ENCODE measurements around the gene GINS2.
A peak's percentile ranks its signal among the peaks of the same experiment; 100 is the strongest.

Gene GINS2

DNA sequence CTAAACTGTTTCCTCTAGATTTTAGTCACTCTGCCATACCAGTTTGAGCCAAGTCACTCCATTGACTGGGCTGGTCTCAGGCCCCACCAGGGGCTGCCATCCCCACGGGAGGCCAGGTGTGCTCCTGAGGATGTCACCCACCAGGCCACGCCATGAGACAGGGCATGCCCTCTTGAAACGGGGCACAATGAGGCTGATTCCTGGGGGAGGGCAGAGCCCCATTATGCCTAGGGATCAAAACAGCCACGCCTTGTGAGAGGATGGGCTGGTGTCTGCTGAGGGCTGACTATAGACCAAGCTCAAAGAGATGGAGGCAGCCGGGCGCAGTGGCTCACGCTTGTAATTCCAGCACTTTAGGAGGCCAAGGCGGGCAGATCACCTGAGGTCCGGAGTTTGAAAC is 21.5 kb downstream of the GINS2 start:
- no peak for DNase-seq

DNA sequence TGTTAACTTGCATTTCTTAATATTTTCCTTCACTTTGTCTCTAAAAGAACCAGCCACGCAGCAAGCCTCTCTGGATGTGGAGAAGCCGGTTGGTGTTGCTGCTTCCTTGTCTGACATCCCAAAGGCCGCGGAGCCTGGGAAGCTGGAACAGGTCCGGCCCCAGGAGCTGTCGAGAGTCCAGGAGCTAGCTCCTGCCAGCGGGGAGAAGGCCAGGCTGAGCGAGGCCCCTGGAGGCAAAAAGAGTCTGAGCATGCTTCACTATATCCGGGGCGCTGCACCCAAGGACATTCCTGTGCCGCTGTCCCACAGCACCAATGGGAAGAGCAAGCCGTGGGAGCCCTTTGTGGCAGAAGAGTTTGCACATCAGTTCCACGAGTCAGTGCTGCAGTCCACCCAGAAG is 22.8 kb downstream of the GINS2 start:
- DNase-seq = no peak

DNA sequence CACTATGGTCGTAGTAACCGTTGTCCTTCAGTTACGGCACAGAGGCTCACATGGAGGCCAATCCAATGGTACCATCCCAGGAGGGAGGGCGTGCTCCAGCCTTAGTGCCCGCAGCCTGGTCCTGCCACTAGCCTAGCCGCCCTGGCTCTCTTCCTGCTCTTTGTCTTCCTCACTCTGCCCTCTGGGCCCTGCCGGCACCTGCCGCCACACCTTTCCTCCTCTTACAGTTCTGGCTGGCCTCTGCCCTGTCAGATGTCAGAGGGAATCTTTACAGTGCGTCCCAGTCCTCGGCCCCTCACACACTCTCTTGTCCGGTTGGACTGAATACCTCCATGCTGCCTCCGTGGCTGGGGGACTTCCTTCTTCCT is 23.4 kb downstream of the GINS2 start:
- DNase-seq = no peak

DNA sequence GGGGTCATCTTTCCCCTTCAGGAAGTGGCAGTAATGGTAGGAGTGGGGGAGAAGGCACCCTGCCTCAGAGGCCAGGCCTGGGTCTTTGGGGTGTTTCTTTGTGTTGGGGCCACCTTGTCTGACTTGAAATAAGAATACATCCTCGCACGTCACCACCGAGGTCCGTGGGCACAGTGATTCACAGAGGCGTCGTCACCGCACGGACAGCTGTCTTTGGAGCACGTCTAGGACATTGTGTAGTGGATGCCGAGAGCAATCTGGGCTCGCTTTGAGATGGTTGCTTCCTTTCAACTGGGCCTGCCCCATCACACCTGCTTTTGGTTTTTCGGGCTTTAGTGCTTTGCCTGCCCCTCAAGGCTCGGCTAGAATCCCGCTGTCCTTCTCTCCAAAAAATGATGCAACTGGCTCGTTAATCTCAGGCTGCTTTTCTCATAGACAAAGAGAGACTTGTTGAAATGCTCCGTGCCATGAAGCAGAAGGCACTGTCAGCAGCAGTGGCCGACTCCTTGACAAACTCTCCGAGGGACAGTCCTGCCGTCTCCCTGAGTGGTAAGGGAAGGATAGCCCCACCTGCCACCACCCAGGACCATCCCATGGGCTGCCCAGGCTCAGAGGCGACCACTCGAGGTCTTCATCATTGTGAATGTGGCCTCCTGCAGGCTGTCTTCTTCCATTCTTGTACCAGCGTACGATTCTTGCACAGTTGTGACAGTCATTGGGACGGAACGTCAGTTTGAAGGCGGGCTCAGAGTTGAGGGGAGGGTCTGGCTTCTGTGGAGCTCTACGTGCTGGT is 24.0 kb downstream of the GINS2 start:
- no peak for DNase-seq

DNA sequence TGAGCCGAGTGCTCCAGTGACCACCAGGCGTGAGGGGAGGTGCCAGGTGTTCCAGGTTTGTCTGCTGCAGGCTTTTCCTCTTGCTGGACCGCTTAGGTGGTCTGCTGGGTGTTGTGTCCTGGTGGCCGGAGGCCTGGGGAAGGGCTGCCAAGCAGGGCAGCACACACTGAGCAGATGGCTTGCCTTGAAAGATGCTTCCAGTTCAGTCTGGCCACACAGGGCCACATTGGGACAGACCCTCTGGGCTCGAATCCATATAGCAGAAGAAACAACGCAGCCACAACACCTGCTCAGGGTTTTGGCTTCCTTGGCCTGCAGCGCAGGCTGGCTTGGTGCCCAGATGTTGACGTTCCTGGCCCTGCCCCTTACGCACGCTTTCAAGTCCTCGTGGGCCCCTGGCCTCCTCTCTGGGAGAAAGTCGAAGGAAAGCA is 24.8 kb downstream of the GINS2 start:
- DNase-seq = no peak

DNA sequence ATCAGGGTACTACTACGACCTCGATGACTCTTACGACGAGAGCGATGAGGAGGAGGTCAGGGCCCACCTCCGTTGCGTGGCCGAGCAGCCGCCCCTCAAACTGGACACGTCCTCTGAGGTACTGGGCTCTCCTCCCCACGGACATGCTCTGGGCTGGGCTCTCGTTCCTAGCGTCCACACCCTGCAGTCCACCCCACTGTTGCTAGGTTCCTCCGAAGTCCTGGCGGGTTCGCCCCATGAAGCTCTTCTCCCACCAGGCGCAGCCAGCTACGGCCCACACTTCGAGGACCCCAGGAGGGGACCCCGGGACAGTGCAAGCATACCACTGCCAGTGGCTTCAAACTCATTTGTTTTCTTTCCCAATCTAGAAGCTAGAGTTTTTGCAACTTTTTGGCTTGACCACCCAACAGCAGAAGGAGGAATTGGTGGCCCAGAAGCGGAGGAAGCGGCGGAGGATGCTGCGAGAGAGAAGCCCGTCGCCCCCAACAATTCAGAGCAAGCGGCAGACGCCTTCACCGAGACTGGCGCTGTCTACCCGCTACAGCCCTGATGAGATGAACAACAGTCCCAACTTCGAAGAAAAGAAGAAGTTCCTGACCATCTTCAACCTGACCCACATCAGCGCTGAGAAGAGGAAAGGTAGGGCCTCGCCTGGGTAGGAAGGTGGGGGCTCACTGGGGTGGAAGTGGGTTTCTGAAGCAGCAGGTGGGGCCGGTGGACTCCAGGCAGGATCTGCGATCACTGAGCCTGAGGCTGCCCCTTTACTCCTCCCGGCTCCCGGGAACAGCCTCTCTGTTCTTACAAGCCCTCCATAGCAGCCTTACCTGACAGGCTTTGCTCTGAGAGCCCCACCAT is 25.6 kb downstream of the GINS2 start:
- no peak for DNase-seq

DNA sequence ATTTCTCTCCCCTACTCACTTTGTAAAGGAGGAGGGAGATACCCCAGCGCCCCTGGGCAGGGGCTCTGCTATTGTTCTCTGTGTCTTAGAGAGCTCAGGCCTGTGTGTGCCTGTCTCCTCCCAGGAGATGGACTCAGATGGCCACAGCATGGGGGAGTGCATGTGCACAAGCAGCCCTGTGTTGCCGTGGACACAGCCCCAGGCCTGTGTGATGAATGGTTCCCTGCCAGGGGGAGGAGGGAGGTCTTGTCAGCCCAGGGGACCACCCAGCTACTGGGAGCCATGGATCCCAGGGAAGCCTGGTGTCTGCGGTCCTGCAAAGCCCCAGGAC is 26.3 kb downstream of the GINS2 start:
- no peak for DNase-seq

DNA sequence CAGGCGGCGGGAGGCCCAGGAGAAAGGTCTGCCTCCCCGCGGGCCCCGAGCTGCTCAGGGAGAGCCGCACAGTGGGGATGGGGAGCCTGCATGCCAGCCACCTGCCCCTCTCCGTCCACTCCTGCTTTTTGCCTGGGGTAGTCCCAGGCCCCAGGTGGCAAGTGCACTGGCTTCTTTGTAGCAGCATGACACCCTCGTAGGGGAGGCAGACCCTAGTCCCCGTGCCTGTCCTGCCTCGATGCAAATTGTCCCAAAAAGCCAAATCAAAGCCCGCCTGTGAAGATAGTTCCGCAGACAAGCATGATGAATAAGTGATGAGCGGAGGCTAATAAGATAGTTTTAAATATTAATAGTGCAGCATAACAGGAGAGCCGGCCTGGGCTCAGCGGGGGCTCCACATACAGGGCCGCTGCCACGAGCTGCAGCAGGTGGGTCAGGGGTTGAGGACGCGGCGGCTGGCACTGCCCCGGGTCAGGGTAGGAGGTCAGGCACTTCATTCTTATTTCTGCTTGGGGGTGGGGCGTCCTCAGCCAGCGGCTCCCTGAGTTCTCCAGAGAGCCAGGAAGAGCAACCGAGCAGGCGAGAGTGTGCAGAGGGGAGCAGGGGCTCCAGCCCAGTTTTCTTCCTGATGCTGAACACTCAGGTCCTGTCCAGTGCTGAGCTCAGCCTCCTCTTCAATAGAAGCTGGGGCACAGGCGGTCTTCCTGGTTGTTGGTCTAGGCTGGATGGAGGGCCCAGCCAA is 26.8 kb downstream of the GINS2 start:
- no peak for DNase-seq

DNA sequence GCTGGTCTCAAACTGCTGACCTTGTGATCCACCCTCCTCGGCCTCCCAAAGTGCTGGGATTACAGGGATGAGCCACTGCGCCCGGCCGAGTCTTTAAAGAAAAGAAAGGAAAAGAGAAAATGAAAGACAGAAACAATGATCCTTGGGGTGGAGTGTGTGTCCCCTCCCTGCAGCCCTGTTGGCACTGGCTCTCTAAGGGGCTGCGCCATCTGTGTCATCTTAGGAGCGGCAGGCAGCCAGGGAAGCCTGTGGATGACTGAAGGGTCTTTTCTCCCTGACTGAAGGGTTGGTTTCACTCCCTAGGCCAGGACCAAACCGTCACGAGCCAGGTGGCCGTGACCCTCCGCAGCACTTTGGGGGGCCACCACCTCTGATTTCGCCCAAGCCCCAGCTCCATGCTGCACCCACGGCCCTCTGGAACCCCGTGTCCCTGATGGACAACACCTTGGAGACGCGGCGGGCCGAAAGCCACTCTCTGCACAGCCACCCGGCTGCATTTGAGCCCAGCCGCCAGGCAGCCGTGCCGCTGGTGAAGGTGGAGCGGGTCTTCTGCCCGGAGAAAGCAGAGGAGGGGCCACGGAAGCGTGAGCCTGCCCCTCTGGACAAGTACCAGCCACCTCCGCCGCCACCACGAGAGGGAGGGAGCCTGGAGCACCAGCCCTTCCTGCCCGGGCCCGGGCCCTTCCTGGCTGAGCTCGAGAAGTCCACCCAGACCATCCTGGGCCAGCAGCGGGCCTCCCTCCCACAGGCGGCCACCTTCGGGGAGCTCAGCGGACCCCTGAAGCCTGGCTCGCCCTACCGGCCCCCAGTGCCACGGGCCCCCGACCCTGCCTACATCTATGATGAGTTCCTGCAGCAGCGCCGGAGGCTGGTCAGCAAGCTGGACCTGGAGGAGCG is 27.7 kb downstream of the GINS2 start:
- no peak for DNase-seq

DNA sequence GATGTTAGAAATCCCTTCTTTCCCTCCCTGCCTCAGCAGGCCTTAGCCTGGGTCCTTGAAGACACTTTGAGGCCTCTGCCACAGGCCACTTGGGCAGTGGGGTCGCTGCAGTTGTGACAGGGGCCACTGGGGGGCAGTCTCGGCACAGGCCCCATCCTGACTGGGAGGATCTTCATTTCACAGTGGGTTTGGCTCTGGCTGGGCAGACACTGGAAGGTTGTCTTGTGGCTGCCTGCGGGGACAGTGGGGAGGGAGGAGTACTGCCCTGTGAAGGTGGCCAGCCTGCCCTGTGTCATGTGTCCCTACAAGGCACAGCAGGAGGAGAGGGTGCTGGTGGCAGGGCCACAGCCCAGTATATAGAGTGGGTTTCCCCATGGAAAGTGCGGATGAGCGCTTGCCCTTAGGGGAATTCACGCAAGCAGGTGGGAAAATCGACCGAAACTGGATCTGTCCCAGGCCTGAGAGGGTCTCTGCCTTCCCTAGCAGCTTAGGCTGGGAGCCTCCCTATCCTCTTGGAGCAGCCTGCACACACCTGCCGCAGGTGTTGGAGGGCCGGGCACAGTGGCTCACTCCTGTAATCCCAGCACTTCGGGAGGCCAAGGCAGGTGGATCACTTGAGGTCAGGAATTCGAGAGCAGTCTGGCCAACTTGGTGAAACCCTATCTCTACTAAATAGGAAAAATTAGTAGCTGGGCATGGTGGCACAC is 28.8 kb downstream of the GINS2 start:
- peak; percentile 53 for DNase-seq

DNA sequence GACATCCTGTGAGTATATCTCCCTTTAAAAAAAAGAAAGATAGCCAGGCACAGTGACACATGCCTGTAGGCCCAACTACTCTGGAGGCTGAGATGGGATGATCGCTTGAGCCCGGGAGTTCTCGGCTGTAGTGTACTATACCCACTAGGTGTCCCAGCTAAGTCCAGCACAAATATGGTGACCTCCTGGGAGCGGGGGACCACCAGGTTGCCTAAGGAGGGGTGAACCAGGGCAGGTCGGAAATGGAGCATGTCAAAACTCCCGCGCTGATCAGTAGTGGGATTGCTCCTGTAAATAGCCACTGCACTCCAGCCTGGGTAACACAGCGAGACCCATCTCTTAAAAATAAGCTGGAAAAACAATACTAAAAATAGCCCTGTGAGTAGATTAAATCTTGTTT is 29.4 kb downstream of the GINS2 start:
- no peak for DNase-seq

DNA sequence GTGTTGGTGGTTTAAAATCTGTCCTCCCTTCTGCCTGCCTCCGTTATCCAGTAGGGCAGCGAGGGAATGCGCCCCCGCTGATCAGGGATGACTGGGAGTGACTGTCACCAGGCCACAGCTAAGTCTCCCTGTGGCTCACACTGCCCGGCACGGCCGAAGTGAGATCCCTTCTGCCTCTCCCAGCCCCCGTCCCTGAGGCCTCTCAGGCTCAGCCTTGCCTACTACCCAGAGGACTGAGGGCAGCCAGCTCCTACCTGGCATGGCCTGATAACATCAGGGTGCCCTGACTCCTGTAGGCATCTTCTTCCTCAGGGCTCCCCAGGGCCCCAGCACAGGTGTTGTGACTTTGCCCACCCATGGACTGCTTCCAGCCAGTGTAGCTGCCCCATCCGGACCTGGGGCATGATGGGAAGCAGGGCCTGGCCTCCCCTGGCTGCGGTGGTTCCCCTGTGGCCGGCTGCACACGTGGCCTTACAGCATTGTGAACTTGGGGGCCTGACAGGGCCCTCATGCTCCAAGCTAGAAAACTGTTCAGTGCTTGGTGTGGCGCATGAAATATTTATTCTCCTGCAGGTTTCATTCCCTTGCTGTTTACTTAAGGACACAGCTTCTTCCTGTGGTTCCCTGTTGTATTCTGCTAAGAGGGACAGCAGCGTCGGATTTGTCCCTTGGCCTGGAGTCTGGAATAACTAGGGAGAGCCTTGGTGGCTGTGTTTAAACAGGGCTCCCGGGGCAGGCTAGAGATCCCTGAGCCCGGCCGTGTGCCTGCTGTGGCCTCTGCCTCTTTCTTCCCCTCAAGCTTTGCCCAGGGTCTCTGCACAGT is 30.0 kb downstream of the GINS2 start:
- DNase-seq = no peak

DNA sequence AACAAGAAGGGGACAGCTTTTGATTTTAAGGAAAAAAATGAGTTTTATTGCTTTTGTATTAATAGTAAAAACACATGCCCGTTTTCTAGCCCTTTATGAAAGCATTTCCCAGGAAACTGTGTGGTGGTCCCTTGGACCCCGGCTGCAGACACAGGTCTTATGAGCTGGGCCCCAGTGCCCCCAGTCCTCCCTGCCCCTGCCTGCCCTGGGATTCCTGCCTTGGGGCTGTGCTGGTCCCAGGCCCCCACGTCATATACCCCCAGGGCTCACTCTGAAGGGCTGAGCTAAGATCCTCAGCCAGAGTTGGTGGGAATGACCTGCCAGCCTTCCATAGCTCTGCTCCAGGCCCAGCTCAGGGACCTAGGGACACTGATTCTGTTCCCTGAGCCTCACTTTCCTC is 30.8 kb downstream of the GINS2 start:
- DNase-seq = no peak

DNA sequence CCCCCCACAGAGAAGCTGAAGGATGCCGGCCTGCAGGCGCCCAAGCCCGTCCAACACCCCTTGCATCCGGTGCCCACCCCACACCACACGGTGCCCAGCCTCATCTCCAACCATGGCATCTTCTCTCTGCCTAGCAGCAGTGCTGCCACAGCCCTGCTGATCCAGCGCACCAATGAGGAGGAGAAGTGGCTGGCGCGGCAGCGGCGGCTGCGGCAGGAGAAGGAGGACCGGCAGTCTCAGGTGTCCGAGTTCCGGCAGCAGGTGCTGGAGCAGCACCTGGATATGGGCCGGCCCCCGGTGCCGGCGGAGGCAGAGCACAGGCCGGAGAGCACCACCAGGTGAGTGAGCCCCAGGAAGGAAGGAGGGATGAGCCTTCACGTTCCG is 31.5 kb downstream of the GINS2 start:
- no peak for DNase-seq

DNA sequence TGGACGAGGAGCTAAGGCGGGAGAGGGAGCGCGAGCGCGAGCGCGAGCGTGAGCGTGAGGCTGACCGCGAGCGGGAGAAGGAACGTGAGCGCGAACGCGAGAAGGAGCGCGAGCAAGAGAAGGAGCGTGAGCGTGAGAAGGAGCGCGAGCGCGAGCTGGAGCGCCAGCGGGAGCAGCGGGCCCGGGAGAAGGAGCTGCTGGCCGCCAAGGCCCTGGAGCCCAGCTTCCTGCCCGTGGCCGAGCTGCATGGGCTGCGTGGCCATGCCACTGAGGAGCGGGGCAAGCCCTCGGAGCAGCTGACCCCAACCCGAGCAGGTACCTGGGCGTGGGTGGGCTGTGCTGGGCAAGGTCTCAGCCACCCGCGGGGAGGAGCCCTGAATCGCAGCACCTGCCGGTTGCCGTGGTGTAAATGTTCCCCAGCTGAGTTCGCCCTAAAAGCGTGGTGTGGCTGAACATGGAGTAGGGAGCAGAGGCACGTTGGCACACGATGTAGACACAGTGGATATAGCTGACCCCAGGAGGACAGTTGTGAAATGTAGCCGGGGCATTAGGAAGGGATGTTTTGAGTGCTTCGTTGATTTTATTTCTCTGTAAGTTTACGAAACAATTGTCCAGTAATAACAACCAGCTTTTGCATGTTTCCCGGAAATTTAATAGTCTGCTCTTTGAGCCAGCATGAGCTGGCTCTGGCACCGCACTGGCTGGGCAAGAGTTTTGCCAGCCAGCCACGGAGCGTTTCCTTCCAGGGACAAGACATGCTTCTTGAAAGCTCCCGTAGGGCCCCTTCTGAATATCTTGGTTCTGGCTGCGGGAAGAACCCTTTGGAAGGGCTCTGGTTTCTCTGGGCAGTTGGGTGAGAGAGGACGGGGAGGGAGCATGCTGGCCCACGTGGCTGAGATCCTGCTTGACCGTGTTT is 32.1 kb downstream of the GINS2 start:
- DNase-seq = no peak

DNA sequence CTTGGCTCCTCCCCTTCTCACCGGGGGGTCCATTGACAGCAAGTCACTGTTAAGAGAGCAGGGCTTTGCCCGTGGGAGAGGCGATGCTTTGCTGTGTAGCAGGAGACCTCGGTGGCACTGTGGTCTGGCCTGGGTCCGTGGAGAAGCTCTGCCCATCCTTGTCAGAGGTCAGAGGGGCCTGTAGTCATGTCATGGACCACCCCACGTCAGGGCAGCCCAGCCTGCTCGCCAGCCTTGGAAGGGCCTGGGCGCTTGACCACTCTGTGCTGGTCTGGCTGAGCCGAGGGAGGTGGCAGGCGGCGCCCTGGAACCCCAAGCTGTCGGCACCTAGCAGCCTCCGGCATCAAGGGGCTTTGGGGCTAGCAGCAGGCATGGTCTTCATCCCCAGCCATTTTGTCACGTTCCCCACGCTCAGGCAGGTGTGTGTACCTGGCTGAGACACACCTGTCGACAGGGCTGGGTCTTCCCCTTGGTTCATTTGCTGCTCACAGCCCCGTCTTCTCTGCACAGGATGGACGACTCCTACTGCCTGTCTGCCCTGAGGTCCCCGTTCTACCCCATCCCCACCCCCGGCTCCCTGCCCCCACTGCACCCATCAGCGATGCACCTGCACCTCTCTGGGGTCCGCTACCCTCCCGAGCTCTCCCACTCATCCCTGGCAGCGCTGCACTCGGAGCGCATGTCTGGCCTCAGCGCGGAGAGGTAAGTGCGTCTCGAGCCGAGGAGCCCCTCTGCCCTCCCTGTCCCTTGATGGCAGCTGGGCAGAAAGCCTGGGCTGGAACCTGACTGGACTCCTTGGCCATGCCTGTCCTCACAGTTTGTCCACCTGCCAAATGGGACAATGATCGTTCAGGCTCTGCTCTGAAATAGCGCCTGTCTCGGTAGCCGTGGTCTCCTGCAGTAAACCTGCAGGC is 33.3 kb downstream of the GINS2 start:
- DNase-seq = no peak

DNA sequence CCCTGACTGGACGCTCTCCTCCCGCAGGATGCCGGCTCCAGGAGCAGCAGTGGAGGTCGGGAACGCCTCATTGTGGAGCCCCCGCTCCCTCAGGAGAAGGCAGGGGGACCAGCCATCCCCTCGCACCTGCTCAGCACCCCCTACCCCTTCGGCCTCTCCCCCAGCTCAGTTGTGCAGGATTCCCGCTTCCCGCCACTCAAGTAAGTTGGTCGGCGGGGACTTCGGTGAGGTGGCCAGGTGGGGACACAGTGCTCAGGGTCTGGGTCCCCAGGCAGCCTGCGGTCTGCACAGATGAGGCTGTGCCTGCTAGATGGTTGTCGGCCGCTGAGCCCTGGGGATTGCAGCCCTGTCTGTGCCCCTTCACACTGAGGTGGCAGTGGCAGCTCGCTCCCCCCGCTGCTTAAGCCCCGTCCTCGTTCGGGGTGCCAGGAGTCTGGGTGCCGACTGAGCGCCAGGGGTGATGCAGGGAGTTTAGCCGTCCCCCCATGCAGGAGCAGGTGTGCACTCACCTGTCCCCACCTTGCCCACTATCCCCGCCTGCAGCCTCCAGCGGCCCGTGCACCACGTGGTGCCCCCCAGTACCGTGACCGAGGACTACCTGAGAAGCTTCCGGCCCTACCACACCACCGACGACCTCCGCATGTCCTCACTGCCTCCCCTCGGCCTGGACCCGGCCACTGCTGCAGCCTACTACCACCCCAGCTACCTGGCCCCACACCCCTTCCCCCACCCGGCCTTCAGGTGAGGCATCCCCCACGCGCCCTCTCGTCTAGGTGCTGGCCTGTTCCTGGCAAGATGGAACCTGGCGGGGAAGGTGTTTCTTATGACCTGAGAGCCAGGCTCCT is 34.3 kb downstream of the GINS2 start:
- DNase-seq = no peak

Data from fibroblast of skin of back (primary cell).